ENCODE results near the gene LILRB5.
"Not testable (repeated sequence)": the region's sequence is repeated elsewhere in the genome, so short reads cannot be mapped to it uniquely, and the experiment has no call there.

The LILRB5 gene

DNA sequence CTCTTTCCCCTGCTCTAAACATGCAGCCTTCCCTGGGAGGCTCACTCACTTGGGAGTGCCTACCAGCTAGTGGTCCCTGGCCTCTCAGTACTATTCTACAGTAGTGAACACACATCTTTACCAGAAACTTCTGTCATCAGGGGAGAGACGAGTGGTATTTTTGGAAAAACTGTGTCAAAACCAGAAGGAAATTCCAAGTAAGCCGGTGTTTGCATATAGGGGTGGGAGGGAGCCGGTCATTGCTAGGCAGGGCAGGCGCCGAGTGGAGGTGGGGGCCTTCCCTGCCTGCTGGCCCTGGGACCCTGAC is 49.4 kb downstream of the LILRB5 start:
- no peak overlapping the region for H3K4ac ChIP-seq (ENCODE audit: low read length)
- H3K79me1 ChIP-seq (ENCODE audit: low read depth, low read length), result peaks cover 25% of the 10 kb centered on the region
- no peak overlapping the region for H3K4me2 ChIP-seq (ENCODE audit: insufficient read depth, low read length, poor library complexity, severe bottlenecking)
- no peak overlapping the region for H2AK5ac ChIP-seq (ENCODE audit: low read depth, low read length)
- H3K27ac ChIP-seq (replicated peaks; ENCODE audit: low read length), result no peak overlapping the region
- peak overlapping the region; percentile 11 for H3K18ac ChIP-seq (ENCODE audit: low read length)
- H2AFZ ChIP-seq (ENCODE audit: low read length), result no peak overlapping the region
- H2BK15ac ChIP-seq (ENCODE audit: low read length), result no peak overlapping the region
- peaks cover 62 to 63% of the 10 kb centered on the region in 2 donors for H3K36me3 ChIP-seq (replicated peaks in 1 of 2; ENCODE audit: control insufficient read depth in 2 of 2, insufficient read depth in 2 of 2, low read length in 2 of 2)
- no peak overlapping the region for H2BK5ac ChIP-seq (ENCODE audit: low read length)
- H3K9ac ChIP-seq (ENCODE audit: low read depth, low read length, poor library complexity), result no peak overlapping the region
- no peaks in the 10 kb centered on the region for H3K27me3 ChIP-seq (ENCODE audit: control insufficient read depth in 3 of 3, insufficient read depth in 3 of 3, low read depth in 1 of 3, low read length in 3 of 3)
- H4K8ac ChIP-seq (ENCODE audit: low read depth, low read length), result peak overlapping the region; percentile 70
- no peak overlapping the region for H2BK120ac ChIP-seq (ENCODE audit: low read depth, low read length)
- WGBS, 2 donors (ENCODE audit: extremely low coverage in 2 of 2, insufficient read length in 2 of 2, insufficient replicate concordance in 1 of 2), result no CpG with 5 or more reads among the region's 5 CpGs
- no peak overlapping the region for H3K14ac ChIP-seq (ENCODE audit: low read length)
- no peak overlapping the region for H3K4me3 ChIP-seq (ENCODE audit: low read length in 2 of 2)
- H3K23ac ChIP-seq (ENCODE audit: low read depth, low read length, poor library complexity), result peak overlapping the region; percentile 67
- no peak for DNase-seq (ENCODE audit: low spot score)
- H4K91ac ChIP-seq (ENCODE audit: low read depth, low read length, poor library complexity), result no peak overlapping the region
- no peaks in the 10 kb centered on the region for H3K9me3 ChIP-seq (replicated peaks in 1 of 2; ENCODE audit: control insufficient read depth in 2 of 2, insufficient read depth in 1 of 2, low read depth in 1 of 2, low read length in 2 of 2)
- H2BK12ac ChIP-seq (ENCODE audit: low read length), result no peak overlapping the region
- peaks cover 3 to 11% of the 10 kb centered on the region in 2 donors for H3K4me1 ChIP-seq (ENCODE audit: control insufficient read depth in 2 of 2, insufficient read depth in 1 of 2, low read depth in 1 of 2, low read length in 2 of 2)

DNA sequence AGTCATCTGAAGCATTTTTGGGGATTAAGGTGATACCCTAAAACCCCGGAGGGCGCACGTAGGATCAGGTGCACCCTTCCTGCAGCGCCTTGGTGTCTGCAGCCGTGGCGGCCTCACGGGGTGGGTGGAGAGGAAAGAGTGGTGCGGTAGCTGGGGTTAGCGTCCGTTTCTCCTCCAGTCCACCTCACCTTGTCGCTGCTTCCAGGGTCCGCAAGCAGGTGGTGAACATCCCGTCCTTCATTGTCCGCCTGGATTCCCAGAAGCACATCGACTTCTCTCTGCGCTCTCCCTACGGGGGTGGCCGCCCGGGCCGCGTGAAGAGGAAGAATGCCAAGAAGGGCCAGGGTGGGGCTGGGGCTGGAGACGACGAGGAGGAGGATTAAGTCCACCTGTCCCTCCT is 49.9 kb downstream of the LILRB5 start:
- WGBS, 2 donors (ENCODE audit: extremely low coverage in 2 of 2, insufficient read length in 2 of 2, insufficient replicate concordance in 1 of 2), result no CpG with 5 or more reads among the region's 23 CpGs
- not testable (repeated sequence) for H3K9ac ChIP-seq (ENCODE audit: low read depth, low read length, poor library complexity); DNase-seq (ENCODE audit: low spot score); H2BK5ac ChIP-seq (ENCODE audit: low read length); H3K27me3 ChIP-seq (ENCODE audit: control insufficient read depth in 3 of 3, insufficient read depth in 3 of 3, low read depth in 1 of 3, low read length in 3 of 3); H2AK5ac ChIP-seq (ENCODE audit: low read depth, low read length); H3K9me3 ChIP-seq (replicated peaks in 1 of 2; ENCODE audit: control insufficient read depth in 2 of 2, insufficient read depth in 1 of 2, low read depth in 1 of 2, low read length in 2 of 2); H2BK120ac ChIP-seq (ENCODE audit: low read depth, low read length); H3K23ac ChIP-seq (ENCODE audit: low read depth, low read length, poor library complexity); H2AFZ ChIP-seq (ENCODE audit: low read length); H4K91ac ChIP-seq (ENCODE audit: low read depth, low read length, poor library complexity); H3K18ac ChIP-seq (ENCODE audit: low read length); H3K4ac ChIP-seq (ENCODE audit: low read length); H3K27ac ChIP-seq (replicated peaks; ENCODE audit: low read length); H3K4me2 ChIP-seq (ENCODE audit: insufficient read depth, low read length, poor library complexity, severe bottlenecking); H2BK15ac ChIP-seq (ENCODE audit: low read length); H2BK12ac ChIP-seq (ENCODE audit: low read length); H3K4me3 ChIP-seq (ENCODE audit: low read length in 2 of 2); H4K8ac ChIP-seq (ENCODE audit: low read depth, low read length); H3K14ac ChIP-seq (ENCODE audit: low read length)
- H3K4me1 ChIP-seq (ENCODE audit: control insufficient read depth in 2 of 2, insufficient read depth in 1 of 2, low read depth in 1 of 2, low read length in 2 of 2), result peaks cover 7 to 14% of the 10 kb centered on the region in 2 donors
- H3K36me3 ChIP-seq (replicated peaks in 1 of 2; ENCODE audit: control insufficient read depth in 2 of 2, insufficient read depth in 2 of 2, low read length in 2 of 2), result peaks cover 67% of the 10 kb centered on the region in 2 donors
- peaks cover 27% of the 10 kb centered on the region for H3K79me1 ChIP-seq (ENCODE audit: low read depth, low read length)

- H3K4me2 ChIP-seq (ENCODE audit: insufficient read depth, low read length, poor library complexity, severe bottlenecking), result no peak overlapping the region
- H3K27me3 ChIP-seq (ENCODE audit: control insufficient read depth in 3 of 3, insufficient read depth in 3 of 3, low read depth in 1 of 3, low read length in 3 of 3), result no peaks in the 10 kb centered on the region
- no peak overlapping the region for H3K27ac ChIP-seq (replicated peaks; ENCODE audit: low read length)
- H3K4me3 ChIP-seq (ENCODE audit: low read length in 2 of 2), result no peak overlapping the region
- H2BK120ac ChIP-seq (ENCODE audit: low read depth, low read length), result no peak overlapping the region
- no peak overlapping the region for H3K14ac ChIP-seq (ENCODE audit: low read length)
- no peaks in the 10 kb centered on the region for H3K9me3 ChIP-seq (replicated peaks in 1 of 2; ENCODE audit: control insufficient read depth in 2 of 2, insufficient read depth in 1 of 2, low read depth in 1 of 2, low read length in 2 of 2)
- H3K4me1 ChIP-seq (ENCODE audit: control insufficient read depth in 2 of 2, insufficient read depth in 1 of 2, low read depth in 1 of 2, low read length in 2 of 2), result peaks cover 11 to 16% of the 10 kb centered on the region in 2 donors
- no peak overlapping the region for H4K8ac ChIP-seq (ENCODE audit: low read depth, low read length)
- no peak overlapping the region for H2AK5ac ChIP-seq (ENCODE audit: low read depth, low read length)
- H2AFZ ChIP-seq (ENCODE audit: low read length), result no peak overlapping the region
- DNase-seq (ENCODE audit: low spot score), result no peak
- H3K9ac ChIP-seq (ENCODE audit: low read depth, low read length, poor library complexity), result no peak overlapping the region
- H2BK15ac ChIP-seq (ENCODE audit: low read length), result no peak overlapping the region
- H3K79me1 ChIP-seq (ENCODE audit: low read depth, low read length), result peaks cover 27% of the 10 kb centered on the region
- no CpG with 5 or more reads among the region's 13 CpGs for WGBS, 2 donors (ENCODE audit: extremely low coverage in 2 of 2, insufficient read length in 2 of 2, insufficient replicate concordance in 1 of 2)
- no peak overlapping the region for H2BK12ac ChIP-seq (ENCODE audit: low read length)
- no peak overlapping the region for H3K4ac ChIP-seq (ENCODE audit: low read length)
- H3K36me3 ChIP-seq (replicated peaks in 1 of 2; ENCODE audit: control insufficient read depth in 2 of 2, insufficient read depth in 2 of 2, low read length in 2 of 2), result peaks cover 70 to 71% of the 10 kb centered on the region in 2 donors
- no peak overlapping the region for H3K18ac ChIP-seq (ENCODE audit: low read length)
- no peak overlapping the region for H2BK5ac ChIP-seq (ENCODE audit: low read length)
- no peak overlapping the region for H4K91ac ChIP-seq (ENCODE audit: low read depth, low read length, poor library complexity)
- H3K23ac ChIP-seq (ENCODE audit: low read depth, low read length, poor library complexity), result peak overlapping the region; percentile 82
These were observed 50.3 kb downstream of the LILRB5 start for GRCh38 chr19:54206831-54207177.

DNA sequence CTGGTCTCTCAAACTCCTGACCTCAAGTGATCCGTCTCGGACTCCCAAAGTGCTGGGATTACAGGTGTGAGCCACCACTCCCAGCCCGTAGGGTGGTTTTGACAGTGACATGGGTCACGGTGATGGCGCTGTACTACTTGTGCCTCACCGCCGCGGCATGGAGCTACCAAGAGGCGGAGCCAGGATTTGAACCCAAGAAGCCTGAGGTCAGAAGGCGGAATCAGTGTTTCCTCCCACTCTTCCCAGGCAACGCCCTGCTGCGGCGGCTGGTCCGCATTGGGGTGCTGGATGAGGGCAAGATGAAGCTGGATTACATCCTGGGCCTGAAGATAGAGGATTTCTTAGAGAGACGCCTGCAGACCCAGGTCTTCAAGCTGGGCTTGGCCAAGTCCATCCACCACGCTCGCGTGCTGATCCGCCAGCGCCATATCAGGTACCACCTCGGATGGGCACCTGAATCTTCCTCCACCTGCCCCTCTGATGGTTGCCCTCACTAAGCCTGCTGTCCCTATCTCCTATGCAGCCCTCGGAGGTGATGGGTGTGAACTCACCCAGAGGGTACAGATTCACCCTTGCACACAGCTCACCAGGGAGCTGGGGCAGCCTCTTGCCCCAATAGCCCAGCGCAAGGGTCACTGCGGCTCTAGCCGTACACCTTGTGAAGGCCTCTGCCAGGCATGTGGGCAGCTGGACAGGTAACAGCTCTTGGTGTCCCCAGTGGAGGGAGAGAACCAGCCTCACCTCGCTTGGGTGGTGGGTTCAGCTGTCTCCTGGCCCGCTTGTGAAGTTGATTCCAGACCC is 50.8 kb downstream of the LILRB5 start:
- Histone ChIP-seq H2BK5ac (ENCODE audit: low read length) (no peak overlapping the region), H2BK15ac (ENCODE audit: low read length) (no peak overlapping the region), H3K27me3 (ENCODE audit: control insufficient read depth in 3 of 3, insufficient read depth in 3 of 3, low read depth in 1 of 3, low read length in 3 of 3) (no peaks in the 10 kb centered on the region), H3K27ac (replicated peaks; ENCODE audit: low read length) (no peak overlapping the region), H3K79me1 (ENCODE audit: low read depth, low read length) (peaks cover 26% of the 10 kb centered on the region), H4K91ac (ENCODE audit: low read depth, low read length, poor library complexity) (no peak overlapping the region), H3K9ac (ENCODE audit: low read depth, low read length, poor library complexity) (no peak overlapping the region), H3K4me2 (ENCODE audit: insufficient read depth, low read length, poor library complexity, severe bottlenecking) (no peak overlapping the region), H3K9me3 (replicated peaks in 1 of 2; ENCODE audit: control insufficient read depth in 2 of 2, insufficient read depth in 1 of 2, low read depth in 1 of 2, low read length in 2 of 2) (no peaks in the 10 kb centered on the region), H3K4me3 (ENCODE audit: low read length in 2 of 2) (no peak overlapping the region), H3K4me1 (ENCODE audit: control insufficient read depth in 2 of 2, insufficient read depth in 1 of 2, low read depth in 1 of 2, low read length in 2 of 2) (peaks cover 17 to 20% of the 10 kb centered on the region in 2 donors), H2BK120ac (ENCODE audit: low read depth, low read length) (no peak overlapping the region), H3K14ac (ENCODE audit: low read length) (no peak overlapping the region), H3K4ac (ENCODE audit: low read length) (no peak overlapping the region), H3K18ac (ENCODE audit: low read length) (no peak overlapping the region), H4K8ac (ENCODE audit: low read depth, low read length) (no peak overlapping the region), H2AK5ac (ENCODE audit: low read depth, low read length) (no peak overlapping the region), H2BK12ac (ENCODE audit: low read length) (no peak overlapping the region), H3K36me3 (replicated peaks in 1 of 2; ENCODE audit: control insufficient read depth in 2 of 2, insufficient read depth in 2 of 2, low read length in 2 of 2) (peaks cover 72 to 74% of the 10 kb centered on the region in 2 donors), H3K23ac (ENCODE audit: low read depth, low read length, poor library complexity) (peak overlapping the region; percentile 82), H2AFZ (ENCODE audit: low read length) (no peak overlapping the region)
- no peak for DNase-seq (ENCODE audit: low spot score)
- no CpG with 5 or more reads among the region's 27 CpGs for WGBS, 2 donors (ENCODE audit: extremely low coverage in 2 of 2, insufficient read length in 2 of 2, insufficient replicate concordance in 1 of 2)
